NCI-H2227 treated with DMSO at 0.1 percent for 48 hours (cell line): ENCODE measurements around the gene FGF14.
"Not testable (repeated sequence)": the region's sequence is repeated elsewhere in the genome, so short reads cannot be mapped to it uniquely, and the experiment has no call there.

Source experiments
- DNase-seq: peaks from one replicate; lab custom pipeline; 2025; lab: John Stamatoyannopoulos, UW

FGF14 gene

DNA sequence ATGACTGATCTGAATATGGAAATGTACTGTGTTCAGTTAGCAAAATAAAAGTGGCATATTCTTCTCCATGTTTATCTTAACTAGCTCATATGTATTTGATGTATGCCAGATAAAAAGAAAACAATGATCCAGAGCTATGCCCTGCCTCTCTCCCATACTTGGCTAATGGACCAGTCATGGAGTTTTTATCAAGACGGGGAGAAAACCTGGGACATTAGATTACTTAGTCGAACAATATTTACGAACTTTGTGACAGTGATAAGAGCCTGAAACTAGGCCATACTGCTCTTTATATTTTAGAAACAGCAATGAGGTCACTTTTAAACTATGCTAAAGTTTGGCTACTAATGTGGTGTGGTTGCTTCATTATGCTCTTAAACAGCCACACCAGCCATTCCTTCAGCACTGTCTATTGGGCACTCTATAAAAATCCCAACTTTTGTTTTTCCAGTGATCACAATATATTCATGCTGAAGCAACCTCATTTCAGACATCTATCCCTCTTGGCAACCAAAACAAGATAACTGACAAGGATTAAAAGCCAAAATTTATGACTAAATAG is 265.0 kb downstream of the FGF14 start:
- no peak for DNase-seq

DNA sequence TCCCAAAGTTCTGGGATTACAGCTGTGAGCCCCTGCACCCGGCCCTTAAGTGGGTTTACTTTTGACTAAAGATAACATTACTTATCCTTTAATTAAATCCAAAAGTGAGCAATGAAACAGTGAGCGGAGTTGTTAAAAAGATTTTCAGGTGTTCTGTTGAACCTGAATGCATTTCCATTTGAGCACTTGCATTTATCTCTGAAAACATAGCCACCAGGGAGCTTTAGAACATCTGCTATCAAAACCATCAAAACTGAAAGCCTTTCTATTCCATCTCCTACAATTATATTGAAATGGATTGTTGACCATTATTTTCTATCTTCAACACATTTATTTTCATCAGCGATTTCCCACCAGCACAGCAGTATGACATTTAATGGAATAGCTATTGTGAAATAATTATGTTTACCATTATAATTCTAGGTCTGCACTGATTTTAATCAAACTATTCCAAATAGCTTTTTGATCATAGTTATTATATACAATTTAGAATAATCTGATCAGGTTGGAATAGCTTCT is 269.0 kb downstream of the FGF14 start:
- peak; percentile 55 for DNase-seq

DNA sequence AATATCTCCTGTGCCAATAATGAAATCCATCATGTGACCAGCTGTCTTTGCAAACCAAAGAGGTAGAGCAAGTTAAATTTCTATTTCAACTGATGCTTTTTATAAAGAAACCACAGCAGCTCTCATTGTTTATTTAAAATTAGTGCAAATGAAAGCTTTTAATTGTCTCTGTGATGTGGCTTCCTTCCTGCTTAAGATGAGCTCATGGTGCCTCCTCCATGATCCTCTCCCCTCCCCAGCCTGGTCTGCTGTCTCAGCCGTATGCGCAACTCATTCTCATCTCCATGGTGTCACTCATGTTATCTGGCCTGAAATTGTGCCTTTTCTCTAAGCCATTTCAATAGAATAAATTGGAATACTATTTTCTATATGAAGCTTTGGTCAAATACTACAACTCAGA is 270.6 kb downstream of the FGF14 start:
- no peak for DNase-seq

DNA sequence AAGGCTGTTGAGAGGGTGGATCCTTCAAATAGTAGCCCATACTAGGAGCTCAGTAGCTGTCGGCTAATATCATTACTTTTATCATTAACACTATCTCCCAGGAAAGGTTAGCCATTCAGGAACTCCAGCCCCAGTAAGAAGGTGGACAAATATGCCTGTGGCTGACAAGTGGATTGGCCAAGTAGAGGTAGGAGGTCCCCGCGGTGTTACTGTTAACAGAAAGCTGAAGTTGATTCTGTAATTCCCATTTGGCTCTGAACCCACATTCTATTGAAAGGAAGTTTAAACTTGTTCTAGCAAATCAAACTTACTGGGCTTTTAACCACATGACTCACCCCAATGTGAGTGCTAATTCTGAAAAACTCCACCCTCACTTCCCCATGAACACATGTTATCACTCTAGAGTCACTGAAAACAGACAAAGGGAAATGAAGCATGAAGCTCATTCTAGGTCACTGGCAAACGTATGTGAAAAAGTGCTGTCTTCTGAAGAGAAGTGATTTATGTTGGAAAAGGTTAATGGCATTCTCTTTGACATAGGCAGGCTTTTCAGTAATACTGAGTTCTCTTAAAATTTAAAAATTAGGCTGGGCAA is 273.5 kb downstream of the FGF14 start:
- peak; percentile 1 for DNase-seq

DNA sequence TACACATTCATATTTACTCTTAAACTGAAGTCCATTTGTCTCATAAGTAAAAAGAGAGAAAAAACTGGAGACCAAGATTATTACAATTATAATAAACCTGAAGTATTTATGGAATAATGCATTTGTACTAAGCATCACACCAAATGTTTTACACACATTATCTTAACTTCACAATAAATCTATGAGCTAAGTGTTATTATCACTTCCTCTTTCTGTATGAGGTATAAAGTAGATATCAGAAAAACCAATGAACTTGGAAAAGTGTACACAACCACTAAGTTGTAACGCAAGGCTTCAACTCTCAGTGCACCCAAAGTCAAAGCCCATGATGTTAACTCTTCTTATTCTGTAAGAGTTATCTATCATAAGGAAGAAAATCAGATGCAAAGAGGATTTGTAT is 274.7 kb downstream of the FGF14 start:
- no peak for DNase-seq

DNA sequence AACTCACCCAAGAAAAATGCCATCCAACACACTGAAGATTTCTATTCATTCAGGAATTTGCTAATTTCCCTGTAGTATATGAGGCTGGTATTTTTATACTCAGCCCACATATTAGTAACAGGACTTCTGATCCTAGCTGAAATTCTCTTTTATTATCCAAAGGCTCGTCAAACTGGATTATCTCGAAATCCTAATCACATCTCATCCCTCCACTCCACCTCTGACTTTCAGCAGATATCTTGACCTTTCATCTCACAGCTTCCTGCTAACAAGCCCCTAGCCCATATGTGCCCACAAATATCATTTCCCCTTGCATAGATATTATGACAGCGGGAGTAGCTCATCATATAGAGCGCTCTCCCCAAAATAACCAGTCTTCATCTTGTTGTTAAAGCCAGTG is 279.7 kb downstream of the FGF14 start:
- no peak for DNase-seq

DNA sequence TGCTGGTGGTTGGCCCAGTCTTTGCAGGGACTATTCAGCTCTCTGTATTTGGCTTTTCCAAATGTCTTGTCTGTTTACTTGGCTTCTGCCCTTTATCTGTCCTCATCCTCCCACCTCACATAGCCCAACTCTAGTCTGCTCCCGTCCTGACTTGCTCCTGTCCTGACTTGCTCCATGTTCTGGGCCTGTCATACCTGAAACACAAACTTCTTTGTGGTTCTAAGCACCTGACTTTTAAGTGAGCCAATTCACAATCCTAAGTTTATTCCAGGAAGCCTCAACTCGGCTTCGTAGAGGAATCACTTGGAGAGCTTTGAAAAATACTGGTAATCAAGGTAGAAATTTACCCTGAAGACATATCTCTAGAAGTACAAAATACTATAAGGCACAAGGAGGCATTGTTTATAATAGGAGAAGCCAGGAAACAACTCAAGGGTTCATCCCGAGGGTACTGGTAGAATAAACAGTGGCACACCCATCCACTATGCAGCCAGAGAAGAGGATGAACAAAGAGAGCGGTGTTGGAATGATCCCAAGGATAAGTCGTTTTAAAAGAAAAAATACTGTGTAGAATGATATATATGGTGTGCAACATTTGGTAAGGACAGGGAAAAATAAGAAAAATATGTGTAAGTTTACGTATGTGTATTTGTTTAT is 284.5 kb downstream of the FGF14 start:
- DNase-seq: no peak

DNA sequence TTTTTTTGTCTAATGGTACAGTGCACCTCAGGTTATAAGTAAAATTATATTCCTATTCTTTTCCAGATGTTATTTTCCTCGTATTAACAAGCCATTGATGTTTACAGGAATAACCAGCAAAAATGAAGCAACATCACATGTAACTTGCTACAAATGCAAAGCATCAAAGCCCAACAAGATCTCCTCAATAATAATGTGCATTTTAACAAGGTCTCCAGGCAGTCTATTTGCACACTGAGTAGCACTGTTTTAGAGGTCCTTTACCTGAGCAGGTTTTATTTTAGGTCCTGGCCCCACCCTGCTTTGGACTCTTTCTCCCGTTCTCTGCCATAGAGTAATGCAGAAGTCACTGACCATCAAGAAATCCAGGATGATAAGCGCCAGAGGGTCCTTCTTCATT is 298.4 kb downstream of the FGF14 start:
- no peak for DNase-seq

DNA sequence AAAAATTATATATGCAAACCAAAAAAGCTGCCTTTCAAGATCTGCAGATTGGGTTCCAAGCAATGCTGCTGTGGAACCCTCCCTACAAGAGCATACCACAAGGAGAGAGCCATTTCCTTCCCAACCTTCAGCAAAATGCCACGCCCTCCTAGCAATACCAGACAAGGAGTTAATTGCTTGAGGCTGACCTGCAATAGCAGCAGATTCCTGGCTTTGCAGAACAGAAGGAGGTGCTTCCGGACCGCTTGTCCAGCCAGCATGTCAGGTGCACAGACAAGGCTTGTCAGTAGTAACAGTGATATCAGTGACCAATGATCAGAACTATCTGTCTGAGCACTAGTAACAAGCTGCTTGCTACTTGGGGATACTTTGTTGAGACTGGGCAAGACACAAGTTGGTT is 301.6 kb downstream of the FGF14 start:
- DNase-seq: no peak

DNA sequence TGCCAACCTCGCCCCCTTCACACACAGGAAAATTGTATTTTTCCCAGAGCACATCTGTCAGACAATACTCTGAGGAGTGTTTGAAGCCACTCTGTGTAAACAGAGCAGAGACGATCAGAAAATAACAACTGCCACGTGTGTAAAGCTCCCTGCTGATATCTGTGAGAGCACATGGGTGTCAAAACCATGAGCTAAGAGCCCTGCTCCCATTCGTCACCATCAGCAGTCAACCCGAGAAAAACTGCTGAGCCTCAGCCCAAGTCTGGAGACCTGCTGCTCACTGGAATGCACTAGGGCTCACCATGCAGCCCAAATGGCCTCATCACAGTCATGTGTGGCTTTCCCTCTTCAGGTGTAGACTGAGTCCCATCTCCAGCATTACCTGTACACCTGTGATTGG is 304.1 kb downstream of the FGF14 start:
- no peak for DNase-seq

DNA sequence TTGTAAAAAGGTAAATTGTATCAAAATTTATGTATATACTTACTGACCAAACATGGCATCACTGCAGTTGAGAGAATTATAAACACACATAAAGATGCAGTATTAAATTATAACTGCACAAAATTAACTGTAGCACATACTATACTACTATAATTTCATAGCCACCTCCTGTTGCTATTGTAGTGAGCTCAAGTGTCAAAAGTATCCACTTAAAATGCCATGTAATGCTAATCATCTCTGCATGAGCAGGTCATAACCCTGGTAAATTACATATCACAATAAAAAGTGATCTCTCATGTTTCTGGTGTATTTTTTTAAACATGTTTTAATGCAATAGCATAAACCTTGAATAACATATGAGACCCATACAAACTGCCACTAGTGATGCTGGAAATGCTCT is 308.6 kb downstream of the FGF14 start:
- DNase-seq: peak; percentile 21

DNA sequence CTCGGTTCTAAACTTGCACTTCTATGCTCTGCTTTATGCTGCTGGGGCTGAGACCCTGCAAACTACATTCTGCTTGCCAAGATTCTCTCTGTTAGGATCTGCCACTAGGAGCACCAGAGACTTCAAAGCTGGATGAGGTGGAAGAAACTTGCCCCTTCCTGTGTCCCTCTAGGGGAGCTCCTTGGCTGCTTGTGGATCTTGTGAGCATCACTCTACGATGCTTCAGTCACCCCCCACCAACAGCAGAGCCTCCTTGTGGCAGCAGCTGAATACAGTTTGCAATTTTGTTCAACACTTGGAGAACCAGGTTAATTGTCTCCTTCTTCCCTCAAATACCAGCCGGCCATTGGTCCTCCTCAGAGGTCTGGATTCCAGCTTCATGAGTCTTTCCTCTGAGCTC is 310.6 kb downstream of the FGF14 start:
- no peak for DNase-seq

DNA sequence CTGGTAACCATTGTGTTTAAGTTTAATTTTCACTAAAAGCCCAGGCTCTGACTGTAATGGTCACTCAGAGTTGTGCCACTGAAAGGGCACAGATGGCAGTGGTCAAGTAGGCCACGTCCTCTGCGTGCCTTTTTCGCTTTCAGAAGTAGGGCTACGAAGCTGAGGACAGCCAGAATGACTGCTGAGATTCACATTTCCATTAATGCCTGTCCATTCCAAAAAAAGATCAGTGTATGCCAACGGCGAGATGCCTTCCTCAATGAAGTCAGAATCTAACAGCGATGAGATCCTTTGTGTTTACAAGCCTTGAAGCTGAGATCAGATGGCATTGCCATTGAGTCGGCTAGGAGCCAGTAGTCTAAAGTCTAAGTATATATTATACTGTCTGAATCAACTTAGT is 311.3 kb downstream of the FGF14 start:
- DNase-seq: no peak

DNA sequence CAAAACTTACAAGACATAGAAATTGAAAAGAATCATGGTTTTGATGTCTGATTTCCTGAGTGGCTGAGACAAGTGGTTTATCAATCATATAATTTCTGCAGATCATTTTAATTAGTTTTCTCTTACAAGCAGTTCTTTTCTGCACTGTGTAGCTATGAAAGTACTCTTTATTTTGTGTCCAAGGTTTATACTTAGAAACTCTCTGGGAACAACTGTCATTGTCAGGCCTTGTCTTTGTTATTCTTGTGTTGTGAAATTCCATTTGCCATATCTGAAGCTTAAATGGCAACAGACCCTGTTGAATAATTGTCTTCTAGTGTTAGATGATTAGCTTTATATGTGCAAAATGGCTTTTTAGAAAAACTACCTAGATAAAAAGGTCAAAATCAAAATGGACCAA is 312.1 kb downstream of the FGF14 start:
- DNase-seq: no peak

DNA sequence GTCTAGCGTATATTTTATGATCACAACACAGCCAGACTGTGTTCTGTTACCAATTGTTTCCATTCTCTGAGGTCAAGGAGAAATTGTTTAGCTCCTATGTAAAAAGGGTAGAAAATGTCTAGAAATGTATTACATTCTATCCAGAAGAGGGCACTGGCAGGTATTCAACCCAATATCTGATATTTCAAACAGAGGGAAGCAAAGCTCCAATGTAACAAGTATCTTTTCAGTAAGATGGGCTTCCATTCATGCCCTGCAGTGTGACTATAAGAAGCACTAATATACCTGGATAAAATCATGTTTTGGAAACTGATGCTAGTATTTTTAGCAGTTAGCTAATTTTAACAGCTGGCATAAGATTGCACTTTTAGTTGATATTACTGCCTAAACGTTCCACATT is 312.7 kb downstream of the FGF14 start:
- DNase-seq: peak; percentile 12

DNA sequence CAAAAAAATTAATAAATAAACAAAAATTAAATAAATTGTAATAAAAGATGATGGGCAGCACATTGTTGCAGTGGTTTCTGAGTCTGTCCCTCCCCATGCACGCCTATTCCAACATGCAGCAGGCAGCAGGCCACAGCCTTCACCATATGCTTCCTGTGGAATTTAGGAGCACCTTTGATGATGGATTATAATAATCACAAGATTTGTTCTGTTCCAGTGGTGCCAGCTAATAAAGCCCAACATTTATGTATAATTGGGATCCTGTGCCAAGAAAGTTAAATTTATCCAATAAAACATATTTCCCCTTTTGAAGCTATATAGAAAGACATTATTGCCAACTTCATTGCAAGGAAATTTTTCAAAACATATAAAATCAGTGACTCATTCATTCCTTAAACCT is 328.6 kb downstream of the FGF14 start:
- DNase-seq: no peak

DNA sequence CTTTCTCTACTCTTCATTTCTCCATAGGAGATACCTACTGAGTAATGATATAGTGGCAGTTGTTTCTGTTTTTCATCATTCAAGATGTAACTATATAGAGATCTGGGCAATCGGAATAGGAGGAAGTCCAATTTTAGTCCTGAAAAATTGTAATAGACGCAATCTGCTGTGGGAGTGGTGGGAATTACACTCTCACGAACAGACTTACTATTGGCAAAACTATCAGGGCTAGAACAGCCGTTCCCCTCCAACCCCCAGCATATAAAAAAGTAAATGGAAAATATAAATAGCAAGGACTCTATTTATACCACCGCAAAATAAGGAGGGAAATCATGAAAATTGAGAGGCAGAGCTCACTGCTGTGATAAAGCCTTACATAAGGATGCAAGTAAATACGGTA is 330.1 kb downstream of the FGF14 start:
- DNase-seq: no peak

DNA sequence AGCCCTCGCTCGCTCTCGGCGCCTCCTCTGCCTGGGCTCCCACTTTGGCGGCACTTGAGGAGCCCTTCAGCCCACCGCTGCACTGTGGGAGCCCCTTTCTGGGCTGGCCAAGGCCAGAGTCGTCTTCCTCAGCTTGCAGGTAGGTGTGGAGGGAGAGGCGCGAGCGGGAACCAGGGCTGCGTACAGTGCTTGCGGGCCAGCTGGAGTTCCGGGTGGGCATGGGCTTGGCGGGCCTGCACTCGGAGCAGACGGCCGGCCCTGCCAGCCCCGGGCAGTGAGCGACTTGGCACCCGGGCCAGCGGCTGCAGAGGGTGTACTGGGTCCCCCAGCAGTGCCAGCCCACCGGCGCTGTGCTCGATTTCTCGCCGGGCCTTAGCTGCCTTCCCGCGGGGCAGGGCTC is 333.5 kb downstream of the FGF14 start:
- not testable (repeated sequence) for DNase-seq

DNA sequence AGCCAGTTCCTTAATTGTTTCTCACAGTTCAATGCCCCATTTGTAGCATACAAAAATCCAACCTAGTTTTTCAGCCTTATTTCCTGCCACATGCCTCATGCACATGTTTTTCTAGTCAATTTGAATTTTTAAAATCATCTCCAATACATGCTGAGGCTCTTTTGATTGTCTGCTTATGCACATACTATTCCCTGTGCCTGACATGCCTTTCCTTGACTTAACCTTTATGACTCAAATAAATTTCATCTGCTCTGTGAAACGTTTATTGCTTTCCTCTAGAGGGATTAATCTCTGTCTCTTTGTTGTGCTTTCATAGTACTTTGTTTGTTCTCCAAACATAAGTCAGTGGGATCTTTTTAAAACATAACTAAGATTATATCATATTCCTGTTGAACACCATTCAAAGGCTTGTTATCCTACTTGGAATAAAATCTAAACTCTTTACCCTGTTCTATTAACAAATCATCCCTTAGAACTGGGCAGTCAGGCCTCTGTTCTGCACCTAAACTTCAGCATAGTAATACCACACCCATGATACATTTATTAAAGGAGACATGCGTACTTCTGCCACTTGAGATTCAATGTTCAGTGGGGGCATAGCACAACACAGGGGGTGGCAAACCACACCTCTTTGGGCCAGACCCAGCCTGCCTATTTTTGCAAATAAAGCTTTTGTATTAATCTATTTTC is 346.6 kb downstream of the FGF14 start:
- DNase-seq: no peak

DNA sequence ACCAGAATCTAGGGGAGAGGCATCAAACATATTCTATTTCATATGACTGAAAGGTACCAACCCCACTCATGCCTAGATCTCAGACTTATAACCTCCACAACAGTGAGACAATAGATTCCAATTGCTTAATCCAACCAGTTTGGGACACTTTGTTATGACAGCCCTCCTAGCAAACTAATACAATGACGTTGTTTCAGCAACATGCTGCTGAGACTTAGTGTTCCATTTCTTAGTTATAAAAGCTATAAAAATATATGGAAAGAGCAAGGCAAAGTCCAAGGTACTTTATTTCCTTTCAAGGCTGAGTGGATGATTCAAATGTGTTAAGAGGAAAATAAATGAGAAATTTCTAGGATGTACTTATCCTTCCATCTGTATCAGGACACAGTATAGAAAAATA is 352.0 kb downstream of the FGF14 start:
- DNase-seq: no peak

DNA sequence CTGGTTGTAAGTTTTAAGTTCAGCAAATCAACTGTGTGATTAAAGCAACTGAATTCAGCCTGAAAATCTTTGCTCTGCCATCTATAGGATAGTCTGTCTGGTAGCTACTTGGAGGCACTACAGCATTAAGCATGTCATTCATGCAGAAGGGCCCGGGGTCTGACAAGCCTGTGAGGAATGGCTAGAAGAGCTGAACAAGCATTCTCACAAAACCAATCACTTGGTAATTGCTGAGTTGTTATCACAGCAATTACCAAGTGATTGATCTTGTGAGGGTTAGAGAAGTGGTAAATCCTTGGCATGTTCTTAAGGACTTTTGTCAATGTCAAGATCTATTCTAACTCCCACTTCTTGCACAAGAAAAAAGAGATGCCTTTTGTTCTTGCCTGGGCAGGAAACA is 356.1 kb downstream of the FGF14 start:
- peak; percentile 36 for DNase-seq

DNA sequence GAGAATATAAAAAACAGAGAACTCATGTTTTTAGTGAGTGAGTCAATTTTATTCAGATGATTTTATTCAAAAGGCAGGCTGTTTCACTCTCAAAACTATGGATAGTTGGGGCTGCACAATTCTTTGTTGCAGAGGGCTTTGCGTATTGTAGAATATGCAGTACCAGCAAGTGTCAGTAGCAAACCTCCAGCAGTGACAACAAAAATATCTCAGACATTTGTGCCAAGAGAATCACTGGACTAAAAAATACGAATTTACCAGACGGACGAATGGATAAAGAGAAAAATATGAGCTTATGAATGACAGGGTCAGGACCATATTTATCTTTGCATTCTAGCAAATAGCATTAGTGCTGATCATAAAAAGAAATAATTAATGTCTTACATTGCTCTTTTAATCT is 359.1 kb downstream of the FGF14 start:
- no peak for DNase-seq

DNA sequence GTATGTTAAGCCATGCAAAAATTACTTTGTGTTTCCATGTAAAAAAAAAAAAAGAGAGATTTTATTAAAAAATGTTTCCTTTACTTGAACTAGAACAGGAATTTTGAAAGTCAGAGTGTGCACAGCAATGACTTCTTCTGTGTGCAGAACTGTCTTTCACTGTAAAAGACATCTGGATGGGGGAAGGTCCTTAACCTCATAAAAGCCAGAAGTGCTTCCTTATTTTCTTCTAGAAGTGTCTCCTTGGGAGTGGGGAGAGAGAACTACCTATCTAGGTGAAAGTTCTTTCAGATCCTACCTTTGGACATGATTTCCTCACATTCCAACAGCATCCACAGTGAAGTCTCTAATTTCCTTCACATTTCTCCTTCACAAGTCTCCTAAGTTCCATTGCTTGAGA is 360.3 kb downstream of the FGF14 start:
- no peak for DNase-seq
